ENCODE measurements around the gene ZNF189.
"Not testable (repeated sequence)": the region's sequence is repeated elsewhere in the genome, so short reads cannot be mapped to it uniquely, and the experiment has no call there.

The ZNF189 gene

DNA sequence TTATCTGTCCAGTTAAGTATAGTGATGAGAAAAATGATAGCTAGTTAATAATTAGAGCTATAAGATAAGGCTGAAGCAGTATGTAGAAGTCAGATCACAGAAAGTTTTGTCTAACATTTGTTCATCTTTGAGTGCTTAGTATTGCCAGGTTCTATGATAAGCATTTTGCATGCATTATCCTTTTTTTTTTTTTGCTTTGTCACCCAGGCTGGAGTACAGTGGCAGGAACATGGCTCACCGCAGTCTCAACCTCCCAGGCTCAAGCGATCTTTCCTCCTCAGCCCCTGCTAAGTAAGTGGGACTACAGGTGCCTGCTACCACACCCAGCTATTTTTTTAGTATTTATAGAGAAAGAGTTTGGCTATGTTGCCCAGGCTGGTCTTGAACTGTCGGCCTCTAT is 31.3 kb upstream of the ZNF189 start:
- DNase-seq, result no peak
- Mint-ChIP-seq H3K27me3 (peaks cover 21 to 35% of the 10 kb centered on the region in 2 donors), H3K9me3 (no peaks in the 10 kb centered on the region), H3K4me3 (no peak overlapping the region), H3K27ac (no peak overlapping the region), H3K36me3 (ENCODE audit: insufficient read depth) (no peaks in the 10 kb centered on the region), H3K4me1 (ENCODE audit: low read depth in 2 of 2) (no peaks in the 10 kb centered on the region)
- no peak for ATAC-seq (replicated peaks)

DNA sequence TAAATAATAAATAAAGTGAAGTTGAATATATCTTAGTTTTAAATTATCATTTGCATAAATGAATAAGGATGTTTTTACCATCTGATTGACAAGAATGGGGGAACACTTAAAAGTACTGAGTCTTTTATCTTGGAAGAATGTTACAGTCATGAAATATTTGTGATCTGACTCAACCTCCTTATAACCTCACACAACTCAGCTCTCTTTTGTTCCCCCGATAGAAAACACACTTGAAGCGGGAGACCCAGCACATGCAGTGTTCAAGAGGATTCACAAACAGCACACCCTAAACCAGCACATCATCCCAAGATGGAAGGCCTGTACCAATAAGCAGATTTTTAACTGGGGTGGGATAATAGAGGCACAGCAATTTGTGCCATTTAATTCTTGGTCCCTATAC is 29.4 kb upstream of the ZNF189 start:
- no peak for DNase-seq
- H3K4me1 Mint-ChIP-seq (ENCODE audit: low read depth in 2 of 2), result no peaks in the 10 kb centered on the region
- H3K27me3 Mint-ChIP-seq, result peaks cover 19 to 22% of the 10 kb centered on the region in 2 donors
- H3K27ac Mint-ChIP-seq, result no peak overlapping the region
- no peak overlapping the region for H3K4me3 Mint-ChIP-seq
- H3K9me3 Mint-ChIP-seq, result no peaks in the 10 kb centered on the region
- no peaks in the 10 kb centered on the region for H3K36me3 Mint-ChIP-seq (ENCODE audit: insufficient read depth)
- ATAC-seq (replicated peaks), result no peak

DNA sequence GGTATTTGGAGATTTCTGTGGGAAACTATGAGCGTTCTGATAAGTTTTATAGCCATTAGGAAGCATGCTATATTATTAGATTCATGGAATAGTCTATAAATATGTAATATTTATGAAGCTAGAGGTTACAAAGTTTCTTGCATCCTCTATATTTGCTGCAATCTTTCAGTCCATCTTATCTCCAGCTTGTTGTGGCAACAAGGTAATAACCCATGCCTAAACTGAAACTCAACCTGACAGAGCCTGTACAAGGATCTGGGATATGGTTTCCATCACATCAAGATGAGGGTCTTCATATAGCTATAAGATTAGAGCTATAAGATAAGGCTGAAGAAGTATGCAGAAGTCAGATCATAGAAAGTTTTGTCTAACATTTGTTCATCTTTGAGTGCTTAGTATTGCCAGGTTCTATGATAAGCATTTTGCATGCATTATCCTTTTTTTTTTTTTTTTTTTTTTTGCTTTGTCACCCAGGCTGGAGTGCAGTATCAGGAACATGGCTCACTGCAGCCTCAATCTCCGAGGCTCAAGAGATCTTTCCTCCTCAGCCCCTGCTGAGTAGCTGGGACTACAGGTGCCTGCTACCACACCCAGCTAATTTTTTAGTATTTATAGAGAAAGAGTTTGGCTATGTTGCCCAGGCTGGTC is 28.6 kb upstream of the ZNF189 start:
- Mint-ChIP-seq H3K9me3 (no peaks in the 10 kb centered on the region), H3K36me3 (ENCODE audit: insufficient read depth) (no peaks in the 10 kb centered on the region), H3K27me3 (peaks cover 19 to 26% of the 10 kb centered on the region in 2 donors), H3K27ac (no peak overlapping the region), H3K4me3 (no peak overlapping the region), H3K4me1 (ENCODE audit: low read depth in 2 of 2) (no peaks in the 10 kb centered on the region)
- no peak for DNase-seq
- ATAC-seq (replicated peaks), result no peak

DNA sequence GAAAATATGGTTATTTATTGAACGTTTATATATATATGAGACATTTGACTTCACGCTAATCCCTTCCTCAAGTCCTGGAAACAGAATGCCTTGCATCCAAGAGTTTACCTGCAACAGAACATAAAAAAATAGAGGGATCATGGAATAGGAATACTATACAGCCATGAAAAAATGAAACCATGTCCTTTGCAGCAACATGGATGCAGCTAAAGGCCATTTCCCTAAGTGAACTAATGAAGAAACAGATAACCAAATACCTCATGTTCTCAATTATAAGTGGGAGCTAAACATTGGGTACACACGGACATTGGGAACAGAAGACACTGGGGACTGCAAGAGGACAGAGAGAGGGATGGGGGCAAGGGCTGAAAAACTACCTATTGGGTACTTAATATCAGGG is 26.8 kb upstream of the ZNF189 start:
- Mint-ChIP-seq H3K9me3 (no peaks in the 10 kb centered on the region), H3K36me3 (ENCODE audit: insufficient read depth) (no peaks in the 10 kb centered on the region), H3K27me3 (peaks cover 29 to 44% of the 10 kb centered on the region in 2 donors), H3K4me3 (no peak overlapping the region), H3K4me1 (ENCODE audit: low read depth in 2 of 2) (no peaks in the 10 kb centered on the region), H3K27ac (no peak overlapping the region)
- no peak for DNase-seq
- no peak for ATAC-seq (replicated peaks)

DNA sequence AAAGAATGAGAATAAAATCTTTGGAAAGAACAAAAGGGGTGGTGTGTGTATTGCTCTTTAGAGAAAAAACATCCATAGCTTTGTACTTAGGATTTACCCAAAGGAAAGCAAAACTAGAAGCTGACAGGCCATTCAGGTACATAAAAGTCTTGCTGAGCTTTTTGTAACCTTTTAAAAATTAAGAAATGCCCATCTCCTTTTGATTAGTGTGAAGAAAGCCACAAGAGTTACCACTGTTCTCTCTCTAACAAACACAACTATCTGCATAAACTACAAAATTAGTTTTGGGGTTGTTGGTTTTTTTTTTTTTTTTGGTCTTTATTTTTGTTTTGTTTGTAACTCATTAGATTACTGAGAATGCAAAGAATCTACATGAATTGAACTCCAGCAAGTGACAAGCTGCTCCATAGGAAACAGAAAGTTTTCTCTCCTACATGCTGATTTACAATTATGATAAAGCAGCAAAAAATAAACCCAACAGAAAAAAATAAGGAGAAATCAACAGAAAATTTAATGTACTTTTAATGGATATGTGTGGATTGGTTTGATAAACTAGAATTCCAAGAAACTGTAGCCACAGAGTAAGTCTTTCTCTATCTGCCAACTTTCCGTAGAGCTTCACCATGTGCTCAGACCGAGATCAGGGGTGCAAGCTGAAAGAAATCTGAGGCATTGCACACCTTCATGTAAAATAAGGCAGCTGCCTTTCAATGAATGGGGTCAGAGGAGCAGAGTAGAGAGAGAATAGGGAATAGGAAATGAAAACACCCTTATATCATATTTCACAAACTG is 26.1 kb upstream of the ZNF189 start:
- Mint-ChIP-seq H3K4me3 (no peak overlapping the region), H3K36me3 (ENCODE audit: insufficient read depth) (no peaks in the 10 kb centered on the region), H3K27ac (no peak overlapping the region), H3K4me1 (ENCODE audit: low read depth in 2 of 2) (no peaks in the 10 kb centered on the region), H3K27me3 (peaks cover 34 to 44% of the 10 kb centered on the region in 2 donors), H3K9me3 (peaks cover 0 to 1% of the 10 kb centered on the region in 2 donors)
- DNase-seq (no peak), ATAC-seq (replicated peaks) (no peak)

DNA sequence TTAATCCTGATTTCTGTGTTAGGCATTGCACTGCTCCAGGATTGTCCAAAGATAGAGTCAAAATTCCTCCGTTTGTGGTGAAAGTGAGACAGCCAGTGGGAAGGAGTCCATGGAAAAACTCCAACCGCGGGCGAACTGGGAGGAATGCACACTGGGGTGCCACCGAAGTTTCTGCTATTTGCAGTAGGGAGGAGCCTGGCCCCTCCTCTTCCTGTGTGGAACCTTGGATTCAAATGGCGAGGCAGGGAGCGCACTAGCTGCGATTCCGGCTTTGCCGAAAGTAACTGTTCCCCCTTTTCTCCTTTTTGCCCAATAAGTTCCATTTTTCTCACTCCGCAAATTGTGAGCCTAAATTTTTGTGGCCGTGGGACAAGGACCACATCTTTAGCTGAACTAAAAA is 23.1 kb upstream of the ZNF189 start:
- Mint-ChIP-seq H3K27me3 (peaks cover 39 to 47% of the 10 kb centered on the region in 2 donors), H3K4me3 (no peak overlapping the region), H3K4me1 (ENCODE audit: low read depth in 2 of 2) (no peaks in the 10 kb centered on the region), H3K36me3 (ENCODE audit: insufficient read depth) (no peaks in the 10 kb centered on the region), H3K27ac (no peak overlapping the region), H3K9me3 (peaks cover 0 to 8% of the 10 kb centered on the region in 2 donors)
- DNase-seq (no peak), ATAC-seq (replicated peaks) (no peak)

DNA sequence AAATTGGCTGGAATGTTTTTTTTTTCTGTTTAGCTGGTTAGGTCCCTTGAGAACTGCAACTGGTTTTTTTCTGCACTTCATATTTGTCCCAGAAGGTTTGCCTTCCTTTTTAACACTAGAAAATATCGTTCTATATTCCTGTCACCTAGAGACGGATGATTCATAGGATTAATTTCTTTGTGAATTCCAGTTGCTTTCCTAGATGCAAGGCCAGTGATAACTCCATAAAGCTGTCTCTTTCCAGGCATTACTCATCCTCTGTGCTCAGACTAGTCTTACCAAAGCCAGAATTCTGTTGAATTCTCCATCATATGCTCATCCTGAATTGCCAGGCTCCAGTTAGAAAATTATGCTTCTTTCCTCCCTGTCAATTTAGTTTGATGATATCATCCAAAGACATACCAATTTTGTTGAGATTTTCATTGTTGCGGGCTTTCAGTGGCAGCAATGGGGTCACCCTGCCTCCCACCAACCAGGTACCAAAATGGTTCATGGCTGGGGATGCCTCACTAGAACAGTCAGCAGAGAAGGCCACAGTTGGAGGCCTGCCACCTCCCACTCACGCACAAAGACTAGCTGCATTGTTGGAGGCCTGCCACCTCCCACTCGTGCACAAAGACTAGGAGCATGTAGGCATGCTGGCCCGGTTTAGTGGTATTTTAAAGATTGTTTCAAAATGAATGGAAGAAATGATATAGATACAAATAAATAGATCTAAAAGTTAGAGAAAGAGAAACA is 22.4 kb upstream of the ZNF189 start:
- H3K4me3 Mint-ChIP-seq, result no peak overlapping the region
- H3K27me3 Mint-ChIP-seq, result peaks cover 38 to 40% of the 10 kb centered on the region in 2 donors
- DNase-seq, result no peak
- H3K36me3 Mint-ChIP-seq (ENCODE audit: insufficient read depth), result no peaks in the 10 kb centered on the region
- ATAC-seq (replicated peaks), result no peak
- H3K4me1 Mint-ChIP-seq (ENCODE audit: low read depth in 2 of 2), result no peaks in the 10 kb centered on the region
- H3K9me3 Mint-ChIP-seq, result peaks cover 0 to 8% of the 10 kb centered on the region in 2 donors
- no peak overlapping the region for H3K27ac Mint-ChIP-seq

DNA sequence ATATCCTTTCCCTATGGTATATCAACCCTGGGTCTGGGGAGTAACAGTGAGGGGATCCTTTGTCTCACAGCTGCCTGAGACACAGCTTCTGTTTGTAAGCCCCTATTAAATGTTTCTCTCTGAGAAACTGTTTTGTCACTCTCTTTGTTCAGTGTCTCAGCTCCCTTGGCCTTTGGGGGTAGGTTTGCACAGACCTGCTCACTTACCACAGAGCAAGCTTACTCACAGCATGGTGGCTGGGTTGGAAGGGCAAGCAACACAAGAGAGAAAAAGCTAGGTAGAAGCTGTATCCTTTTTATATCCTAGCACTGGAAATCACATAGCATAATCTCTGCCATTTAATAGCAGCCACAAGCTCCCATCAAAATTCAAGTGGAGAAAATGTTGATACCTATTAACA is 18.4 kb upstream of the ZNF189 start:
- peaks cover 5 to 15% of the 10 kb centered on the region in 2 donors for H3K9me3 Mint-ChIP-seq
- ATAC-seq (replicated peaks) (no peak), DNase-seq (no peak)
- no peak overlapping the region for H3K27ac Mint-ChIP-seq
- no peak overlapping the region for H3K4me3 Mint-ChIP-seq
- peaks cover 31 to 33% of the 10 kb centered on the region in 2 donors for H3K27me3 Mint-ChIP-seq
- H3K36me3 Mint-ChIP-seq (ENCODE audit: insufficient read depth), result no peaks in the 10 kb centered on the region
- H3K4me1 Mint-ChIP-seq (ENCODE audit: low read depth in 2 of 2), result no peaks in the 10 kb centered on the region

DNA sequence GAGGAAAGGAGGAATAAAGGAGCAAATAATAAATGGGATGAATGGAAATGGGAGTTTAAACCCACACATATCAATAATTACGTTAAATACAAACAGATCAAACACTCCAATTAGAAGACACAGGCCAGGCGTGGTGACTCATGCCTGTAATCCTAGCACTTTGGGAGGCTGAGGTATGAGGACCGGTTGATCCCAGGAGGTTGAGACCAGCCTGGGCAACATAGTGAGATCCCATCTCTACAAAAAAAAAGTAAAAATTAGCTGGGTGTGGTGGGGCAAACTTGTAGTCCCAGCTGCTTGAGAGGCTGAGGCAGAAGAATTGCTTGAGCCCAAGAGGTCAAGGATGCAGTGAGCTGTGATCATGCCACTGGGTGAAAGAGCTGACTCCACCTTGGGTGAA is 17.5 kb upstream of the ZNF189 start:
- peaks cover 25 to 26% of the 10 kb centered on the region in 2 donors for H3K27me3 Mint-ChIP-seq
- no peak for ATAC-seq (replicated peaks)
- no peak overlapping the region for H3K27ac Mint-ChIP-seq
- DNase-seq, result no peak
- no peaks in the 10 kb centered on the region for H3K4me1 Mint-ChIP-seq (ENCODE audit: low read depth in 2 of 2)
- H3K36me3 Mint-ChIP-seq (ENCODE audit: insufficient read depth), result no peaks in the 10 kb centered on the region
- H3K9me3 Mint-ChIP-seq, result peaks cover 5 to 15% of the 10 kb centered on the region in 2 donors
- no peak overlapping the region for H3K4me3 Mint-ChIP-seq

DNA sequence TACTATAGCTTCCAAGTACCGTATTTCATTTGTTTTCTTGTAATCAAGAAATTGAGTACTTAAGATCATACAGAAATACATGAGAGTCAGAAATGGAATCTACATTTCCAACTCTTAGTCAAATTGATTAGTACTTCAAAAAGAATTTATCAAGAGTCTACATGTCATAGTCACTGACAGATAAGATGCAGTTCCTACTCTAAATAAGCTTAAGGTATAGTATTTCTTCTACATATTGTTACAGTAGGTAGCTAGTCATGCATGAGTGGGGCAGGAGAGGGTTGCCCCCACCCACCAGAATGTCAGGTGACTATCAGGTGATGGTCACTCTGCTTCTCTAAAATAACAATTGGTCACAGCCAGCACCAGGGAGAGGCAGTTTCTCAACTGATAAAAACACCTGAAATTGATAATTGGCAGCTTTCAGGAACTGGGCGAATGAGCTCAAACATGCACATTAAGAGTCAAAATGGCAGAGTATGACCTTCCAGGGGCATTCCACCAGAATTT is 16.8 kb upstream of the ZNF189 start:
- H3K4me1 Mint-ChIP-seq (ENCODE audit: low read depth in 2 of 2), result no peaks in the 10 kb centered on the region
- no peak overlapping the region for H3K27ac Mint-ChIP-seq
- H3K9me3 Mint-ChIP-seq, result peaks cover 5 to 15% of the 10 kb centered on the region in 2 donors
- H3K36me3 Mint-ChIP-seq (ENCODE audit: insufficient read depth), result no peaks in the 10 kb centered on the region
- DNase-seq, result no peak
- no peak for ATAC-seq (replicated peaks)
- peaks cover 18 to 21% of the 10 kb centered on the region in 2 donors for H3K27me3 Mint-ChIP-seq
- no peak overlapping the region for H3K4me3 Mint-ChIP-seq

DNA sequence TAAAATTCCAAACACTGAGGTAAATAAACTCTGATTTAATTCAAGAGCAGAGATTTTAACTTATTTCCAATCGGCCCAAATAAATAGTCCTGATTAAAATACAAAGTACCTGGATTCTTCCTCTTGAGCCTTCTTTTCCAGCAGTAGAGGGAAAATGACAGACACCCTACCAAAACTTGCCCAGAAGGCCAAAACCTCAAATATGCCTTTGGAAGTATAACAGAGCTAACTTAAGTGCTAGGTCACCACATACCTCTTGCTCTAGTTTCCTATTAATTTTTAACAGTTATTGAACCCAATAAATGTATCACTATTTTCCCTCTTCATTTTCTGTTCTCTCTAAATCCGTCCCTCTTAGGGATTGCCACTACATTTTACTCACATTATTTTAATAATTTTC is 15.3 kb upstream of the ZNF189 start:
- Mint-ChIP-seq H3K27ac (no peak overlapping the region), H3K9me3 (peaks cover 5 to 7% of the 10 kb centered on the region in 2 donors), H3K4me3 (no peak overlapping the region), H3K27me3 (peaks cover 5 to 7% of the 10 kb centered on the region in 2 donors), H3K36me3 (ENCODE audit: insufficient read depth) (no peaks in the 10 kb centered on the region), H3K4me1 (ENCODE audit: low read depth in 2 of 2) (peaks cover 0 to 2% of the 10 kb centered on the region in 2 donors)
- ATAC-seq (replicated peaks), result no peak
- DNase-seq, result no peak

DNA sequence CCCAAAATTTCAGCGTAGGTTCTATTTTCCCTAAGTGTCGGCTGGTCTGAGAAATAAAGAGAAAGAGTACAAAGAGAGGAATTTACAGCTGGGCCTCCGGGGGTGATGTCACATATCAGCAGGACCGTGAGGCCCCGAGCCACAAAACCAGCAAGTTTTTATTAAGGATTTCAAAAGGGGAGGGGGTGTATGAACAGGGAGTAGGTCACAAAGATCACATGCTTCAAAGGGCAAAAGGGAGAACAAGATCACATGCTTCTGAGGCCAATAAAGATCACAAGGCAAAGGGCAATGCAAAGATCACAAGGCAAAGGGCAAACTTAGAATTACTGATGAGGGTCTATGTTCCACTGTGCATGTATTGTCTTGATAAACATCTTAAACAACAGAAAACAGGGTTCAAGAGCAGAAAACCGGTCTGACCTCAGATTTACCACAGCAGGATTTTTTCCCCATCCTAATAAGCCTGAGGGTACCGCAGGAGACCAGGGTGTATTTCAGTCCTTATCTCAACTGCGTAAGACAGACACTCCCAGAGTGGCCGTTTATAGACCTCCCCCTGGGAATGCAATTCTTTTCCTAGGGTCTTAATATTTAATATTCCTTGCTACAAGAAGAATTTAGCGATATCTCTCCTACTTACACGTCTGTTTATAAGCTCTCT is 13.6 kb upstream of the ZNF189 start, which contains the start of gene BAAT:
TSS of gene BAAT (minus strand) at position 134 of the 664 bp plus-strand sequence. CDS start 13,602 bp downstream, outside the sequence.
- not testable (repeated sequence) for H3K9me3 Mint-ChIP-seq; DNase-seq; H3K36me3 Mint-ChIP-seq (ENCODE audit: insufficient read depth); H3K27ac Mint-ChIP-seq; H3K4me3 Mint-ChIP-seq; ATAC-seq (replicated peaks); H3K4me1 Mint-ChIP-seq (ENCODE audit: low read depth in 2 of 2); H3K27me3 Mint-ChIP-seq

Measured in effector memory CD8-positive, alpha-beta T cell (primary cell).